DMS114 treated with DMSO at 0.1 percent for 48 hours (cell line): Measurements from ENCODE around the gene LAMTOR2.
A peak's percentile ranks its signal among the peaks of the same experiment; 100 is the strongest.

ENCODE experiments used
- DNase-seq: peaks from one replicate; lab custom pipeline; 2025; ENCODE audit not compliant: unreplicated experiment; lab: John Stamatoyannopoulos, UW

LAMTOR2 gene

DNA sequence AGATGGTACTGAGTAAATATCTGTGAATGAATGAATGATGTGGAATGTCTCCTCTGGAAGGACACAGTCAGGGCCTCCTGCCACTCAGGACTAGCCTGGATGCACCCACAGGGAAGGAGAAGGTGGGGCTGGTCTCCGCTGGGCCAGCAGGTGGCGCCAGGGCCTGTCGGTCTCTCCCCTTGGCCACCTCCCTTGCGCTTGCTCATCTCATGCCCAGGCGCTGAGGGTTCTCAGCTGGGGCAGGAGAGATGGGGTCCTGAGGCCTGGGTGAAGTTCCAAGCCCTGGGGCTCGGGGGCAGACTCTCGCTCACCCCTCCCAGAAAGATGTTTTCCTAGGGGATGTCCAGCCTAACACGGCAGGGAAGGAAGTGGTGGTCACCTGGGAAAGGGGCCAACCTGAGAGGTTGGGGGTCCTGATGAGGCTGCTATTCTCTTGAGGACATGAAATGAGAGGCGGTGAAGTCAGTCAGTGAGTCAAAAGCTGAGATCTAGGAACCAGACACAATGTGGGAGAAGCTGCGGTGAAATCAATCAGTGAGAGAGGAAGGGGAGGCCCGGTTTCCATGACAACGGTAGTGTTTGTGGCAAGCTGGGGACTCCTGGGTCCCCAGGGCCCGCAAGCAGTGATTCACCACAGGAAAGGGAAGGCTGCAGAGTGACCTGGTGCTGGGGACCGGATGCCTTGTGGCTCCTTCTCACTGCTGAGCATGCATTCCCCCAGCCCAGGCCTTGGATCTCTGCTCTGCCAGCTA lies 42.2 kb downstream of the LAMTOR2 start:
- peak; percentile 77 for DNase-seq

DNA sequence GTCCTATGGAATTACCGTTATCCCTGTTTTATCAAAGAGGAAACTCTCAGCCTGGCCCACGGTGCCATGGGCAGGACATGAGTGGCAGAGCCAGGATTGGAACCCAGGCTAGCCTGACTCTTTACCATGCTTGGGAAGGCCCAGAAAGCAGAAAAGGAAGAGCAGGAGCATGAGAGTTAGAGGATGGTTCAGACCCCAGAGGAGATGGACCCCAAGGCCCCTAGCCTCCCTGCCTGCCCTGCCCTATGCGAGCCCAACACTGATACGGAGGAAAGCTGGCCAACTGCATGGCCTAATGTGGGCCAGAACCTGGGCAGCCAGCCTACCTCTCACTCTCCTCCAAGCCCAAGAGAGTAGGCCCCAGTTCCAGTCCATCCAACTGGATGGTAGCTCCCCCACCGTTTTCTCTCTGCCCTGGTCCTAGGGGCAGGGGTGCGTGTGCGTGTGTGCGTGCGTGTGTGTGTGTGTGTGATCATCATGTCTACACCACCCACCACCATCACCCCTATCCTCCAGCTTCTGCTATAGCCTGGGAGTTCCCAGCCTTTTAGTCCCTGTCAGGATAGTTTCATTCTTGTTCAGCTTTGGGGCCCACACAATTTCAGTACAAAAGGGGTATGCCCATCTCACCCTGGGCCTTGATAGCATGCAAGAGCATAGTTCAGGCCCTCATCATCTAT lies 43.1 kb downstream of the LAMTOR2 start:
- DNase-seq, result no peak

DNA sequence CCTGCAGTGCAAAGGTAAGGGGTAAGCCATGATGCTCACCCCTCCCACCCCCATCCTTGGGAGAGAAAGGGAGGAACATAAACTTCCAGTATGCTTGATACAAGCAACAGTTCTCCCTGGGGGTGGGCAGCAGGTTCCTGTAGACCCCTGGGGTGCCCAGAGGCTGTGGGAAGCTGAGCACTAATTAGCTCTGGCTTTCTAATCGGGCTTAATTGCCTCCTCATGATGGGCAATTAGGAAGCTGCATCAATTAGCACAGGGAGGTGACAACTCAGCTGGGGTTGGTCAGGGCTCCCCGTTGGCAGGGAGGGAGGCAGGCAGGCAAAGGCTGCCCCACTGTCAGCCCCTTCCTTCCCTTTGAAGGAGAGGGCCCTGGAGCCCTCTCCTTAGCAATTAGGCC lies 44.2 kb downstream of the LAMTOR2 start:
- DNase-seq, result no peak

DNA sequence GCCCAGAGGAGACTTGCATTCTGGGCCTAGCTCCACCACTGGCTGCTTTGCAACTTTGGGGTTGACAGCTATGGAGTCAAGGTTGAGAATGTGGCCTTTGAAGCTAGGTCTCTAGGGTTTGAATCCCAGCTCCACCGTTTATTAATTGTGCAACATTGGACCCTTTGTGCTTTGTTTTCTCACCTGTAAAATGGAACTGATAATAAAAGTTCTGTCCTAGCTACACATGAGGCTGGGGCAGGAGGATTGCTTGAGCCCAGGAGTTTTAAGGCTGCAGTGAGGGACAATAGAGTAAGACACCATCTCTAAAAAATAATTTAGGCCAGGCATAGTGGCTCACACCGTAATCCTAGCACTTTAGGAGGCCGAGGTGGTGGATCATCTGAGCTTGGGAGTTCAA lies 44.7 kb downstream of the LAMTOR2 start:
- no peak for DNase-seq

DNA sequence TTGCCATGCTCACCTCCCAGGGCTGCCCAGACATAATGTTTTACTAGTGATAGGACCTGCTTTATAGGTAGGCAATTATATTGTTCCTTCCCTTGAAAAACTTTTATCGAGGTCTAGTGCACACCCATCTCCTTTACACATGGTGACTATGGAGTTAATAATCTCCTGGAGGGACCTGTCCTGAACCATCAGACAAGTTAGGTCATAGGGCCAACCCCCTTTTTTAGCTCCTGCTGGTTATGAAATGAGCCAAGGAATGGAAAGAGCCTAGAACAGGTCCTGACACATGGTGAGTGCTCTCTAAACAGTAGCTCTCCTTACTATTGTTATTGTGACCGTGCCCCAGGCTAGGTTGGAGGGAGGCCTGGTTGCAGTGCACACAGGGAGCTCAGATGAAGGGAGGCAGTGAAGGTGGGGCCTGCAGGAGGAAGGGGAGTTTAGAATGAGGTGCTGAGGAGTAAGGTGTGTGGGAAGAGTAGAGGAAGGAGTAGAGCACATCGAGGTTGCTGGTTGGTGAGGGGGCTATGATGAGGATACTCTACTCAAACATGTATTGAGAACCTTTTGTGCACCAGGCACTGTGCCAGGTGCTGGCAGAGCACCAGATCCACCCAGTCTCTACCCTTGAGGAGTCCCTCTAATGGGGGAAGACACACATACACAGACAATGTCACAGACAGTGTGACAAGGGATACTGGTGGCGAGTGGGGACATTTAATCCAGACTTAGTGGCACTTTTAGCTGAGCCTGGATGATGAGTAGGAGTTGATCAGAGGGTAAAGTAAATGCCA lies 45.8 kb downstream of the LAMTOR2 start:
- DNase-seq, result no peak

DNA sequence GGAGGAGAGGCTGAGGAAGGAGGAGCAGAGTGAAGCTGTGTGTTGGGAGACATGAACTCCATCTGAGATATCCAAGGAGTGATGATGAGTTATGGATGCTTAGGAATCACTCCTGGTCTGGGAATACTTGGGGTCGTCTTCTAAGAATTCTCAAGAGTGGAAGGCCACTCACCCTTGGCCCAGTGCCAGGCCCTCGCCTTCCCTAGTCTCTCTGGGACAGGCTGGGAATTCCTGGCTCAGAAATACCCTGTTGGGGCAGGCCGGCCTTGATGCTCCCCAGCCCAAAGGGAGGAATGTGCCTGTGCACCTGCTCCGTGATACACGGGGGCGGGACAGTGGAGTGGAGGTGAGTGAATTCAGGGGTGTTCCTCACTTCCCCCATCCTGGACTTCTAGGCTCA lies 47.3 kb downstream of the LAMTOR2 start:
- no peak for DNase-seq

DNA sequence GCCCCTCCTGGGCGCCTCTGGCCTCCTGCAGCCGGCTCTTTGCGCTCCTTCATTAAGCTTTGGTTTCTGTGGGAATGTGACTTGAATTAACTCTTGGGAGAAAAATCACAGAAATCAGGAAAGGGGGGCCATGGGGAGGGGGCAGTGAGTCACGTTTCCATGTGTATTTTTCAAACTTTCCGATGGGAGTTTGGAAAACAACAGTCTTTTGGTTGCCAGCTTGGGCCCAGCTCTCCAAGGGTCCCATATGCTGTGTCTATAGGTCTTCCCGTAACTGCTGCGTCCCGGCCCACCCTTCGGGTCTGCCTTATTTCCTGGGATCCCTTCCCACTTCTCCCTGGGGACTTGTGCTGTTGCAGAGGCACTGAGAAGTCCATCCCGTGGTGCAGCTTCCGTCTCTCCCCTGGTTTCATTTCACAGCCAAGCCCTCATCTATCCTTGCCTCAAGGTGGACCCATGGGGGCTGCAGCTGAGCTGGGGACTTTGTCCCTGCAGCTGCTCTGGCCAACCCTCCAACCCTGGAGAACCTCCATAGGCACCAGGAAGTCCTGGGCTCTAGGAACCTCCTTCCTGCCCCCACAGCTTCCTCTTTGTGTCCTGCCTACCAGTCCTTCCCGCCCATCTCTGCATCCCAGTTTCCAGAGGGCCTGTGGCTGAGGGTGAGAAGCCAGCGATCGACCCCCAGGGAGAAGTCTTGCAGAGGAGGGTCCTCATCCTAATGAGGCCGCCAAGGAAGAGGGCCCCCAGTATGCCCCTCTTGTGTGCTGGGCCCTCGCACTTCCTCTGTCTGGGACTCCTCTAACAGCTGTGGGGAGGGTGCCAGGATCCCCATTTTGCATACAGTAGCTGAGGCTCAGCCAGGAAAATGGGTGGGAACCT lies 48.3 kb downstream of the LAMTOR2 start:
- no peak for DNase-seq

DNA sequence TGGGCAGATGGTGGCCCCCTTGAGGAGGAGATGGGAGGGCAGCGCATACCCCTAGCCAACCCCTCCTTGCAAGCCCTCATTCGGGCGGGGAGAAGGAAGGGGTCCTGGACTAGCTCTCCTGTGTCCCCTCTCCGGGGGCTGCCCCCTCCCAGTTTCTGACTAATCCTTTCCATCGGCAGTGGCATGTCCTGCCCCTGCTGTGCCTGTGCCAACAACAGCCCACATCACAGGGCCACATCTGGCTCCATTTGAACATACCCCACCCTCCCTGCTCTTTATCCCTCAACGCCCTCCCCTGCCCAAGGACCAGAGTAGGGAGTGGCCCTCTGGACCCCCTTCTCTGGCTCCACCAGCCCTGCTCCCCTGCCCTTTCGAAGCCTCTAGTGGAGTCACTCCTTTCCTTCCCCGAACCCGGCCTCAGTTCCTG lies 49.0 kb downstream of the LAMTOR2 start:
- no peak for DNase-seq

DNA sequence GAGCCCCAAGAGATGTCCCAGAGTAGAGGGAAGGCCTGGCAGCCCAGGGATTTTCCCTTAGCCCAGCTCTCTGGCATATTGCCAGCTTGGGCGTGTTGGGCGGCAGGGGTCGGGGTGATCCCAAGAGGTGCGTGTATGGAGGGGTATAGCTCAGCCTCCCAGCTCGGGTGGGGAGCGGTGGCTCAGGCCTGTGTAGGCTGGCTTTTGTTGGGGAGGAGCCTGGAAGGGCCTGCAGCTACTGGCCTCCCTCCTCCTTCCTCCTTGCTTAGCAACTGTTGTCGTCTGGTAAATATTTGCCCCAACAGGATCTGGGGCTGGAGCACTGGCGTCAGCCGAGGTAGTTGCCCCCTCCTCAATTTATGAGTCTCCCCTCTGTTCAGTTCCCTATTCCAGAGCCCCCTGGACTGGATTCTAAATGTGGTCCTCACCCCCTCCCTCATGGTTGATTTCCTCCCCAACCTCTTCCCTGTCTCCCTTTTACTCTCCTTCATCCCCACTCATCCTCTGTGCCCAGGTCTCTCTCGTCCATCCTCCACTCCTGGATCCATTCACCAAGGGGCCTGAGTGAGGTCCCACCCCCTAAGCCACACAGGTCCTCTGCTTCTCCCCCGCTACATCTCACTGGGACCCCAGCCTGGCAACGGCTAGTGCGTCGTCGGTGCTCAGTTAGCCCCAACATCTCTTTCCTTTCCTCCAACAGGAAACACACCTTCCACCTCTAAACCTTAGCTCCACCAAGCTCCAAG lies 49.7 kb downstream of the LAMTOR2 start:
- DNase-seq, result no peak

DNA sequence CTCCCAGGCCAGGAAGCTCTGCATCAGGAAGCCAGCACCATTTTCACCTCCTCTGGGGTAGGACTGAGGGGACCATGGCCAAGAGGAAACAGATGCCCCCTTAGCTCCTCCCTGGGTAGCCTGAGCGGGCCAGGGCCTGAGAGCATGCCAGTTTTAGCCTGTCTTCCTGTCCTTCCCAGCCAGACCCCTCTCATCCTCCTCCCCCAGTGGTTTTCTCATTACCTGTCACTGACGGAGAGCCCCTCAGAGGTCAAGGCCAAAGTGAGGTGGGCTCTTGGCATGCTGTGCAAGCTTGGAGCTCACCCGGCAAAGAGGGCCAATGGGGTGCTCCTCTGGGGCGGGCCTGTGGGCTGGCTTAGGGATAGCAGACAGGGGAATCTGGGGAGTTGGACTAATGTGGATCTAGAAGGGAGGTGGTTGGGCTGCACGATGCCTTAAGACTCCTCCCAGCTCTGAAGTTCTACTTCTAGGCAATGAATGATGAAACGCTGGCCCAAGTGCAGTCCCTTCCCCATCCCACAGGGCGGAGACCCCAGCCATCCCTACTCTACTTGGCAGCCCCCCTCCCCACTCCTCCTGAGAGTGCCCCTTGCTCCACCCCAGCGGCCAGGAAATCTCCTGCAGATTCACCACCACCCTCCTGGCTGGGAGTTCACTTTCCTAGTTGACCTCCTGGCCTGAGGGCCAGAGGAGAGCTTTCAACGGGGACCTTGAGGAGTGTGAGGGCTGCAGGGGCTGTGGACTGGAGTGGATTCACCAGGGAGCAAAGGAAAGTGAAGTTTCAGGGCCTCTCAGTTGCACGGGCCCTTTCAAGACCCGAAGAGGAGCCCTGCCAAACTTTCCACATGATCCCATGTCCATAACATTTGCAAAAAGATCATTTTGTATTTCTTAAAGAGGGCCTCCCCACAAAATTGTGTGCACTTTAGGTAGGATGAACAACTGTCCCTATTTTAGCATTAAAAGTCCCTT lies 50.6 kb downstream of the LAMTOR2 start:
- DNase-seq, result no peak

DNA sequence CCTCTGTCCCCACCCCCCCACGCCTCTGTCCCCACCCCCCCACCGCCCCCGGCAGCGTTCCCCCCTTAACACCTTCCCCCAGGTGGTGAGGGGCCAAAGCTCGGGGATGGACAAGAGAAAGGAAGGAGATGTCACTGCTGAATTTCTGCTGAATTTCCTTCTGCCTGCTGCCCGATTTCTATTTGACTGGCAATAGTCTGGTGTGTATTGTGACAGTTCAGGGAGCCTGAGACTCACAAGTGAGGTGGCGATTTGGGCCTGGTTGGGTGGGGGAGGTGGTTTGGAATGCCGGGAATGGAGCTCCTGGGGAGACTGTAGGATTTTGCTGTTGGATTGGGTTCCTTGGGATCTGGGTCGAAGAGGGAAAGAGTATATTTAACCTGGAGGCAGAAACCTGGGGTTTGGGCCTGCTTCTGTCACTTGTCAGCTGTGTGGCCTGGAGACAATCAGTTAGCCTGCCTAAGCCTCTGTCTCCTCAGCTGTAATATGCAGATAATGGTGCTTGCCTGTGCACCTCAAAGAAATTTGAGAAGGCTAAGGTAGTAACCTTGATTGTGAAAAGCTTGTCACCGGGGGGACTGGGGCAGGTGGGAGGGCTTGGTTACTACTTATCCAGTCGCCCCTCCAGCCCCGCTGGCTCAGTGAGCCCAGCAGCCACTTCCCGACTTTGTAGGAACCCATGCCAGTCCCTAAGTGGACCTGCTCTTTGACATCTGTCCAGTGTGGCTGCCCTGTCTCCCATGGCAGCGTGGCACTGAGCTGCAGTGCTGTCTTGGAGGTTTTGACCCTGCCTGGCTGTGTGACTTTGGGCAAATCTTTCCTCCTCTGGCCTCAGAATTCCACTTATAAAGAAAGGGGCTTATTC lies 52.3 kb downstream of the LAMTOR2 start:
- no peak for DNase-seq

DNA sequence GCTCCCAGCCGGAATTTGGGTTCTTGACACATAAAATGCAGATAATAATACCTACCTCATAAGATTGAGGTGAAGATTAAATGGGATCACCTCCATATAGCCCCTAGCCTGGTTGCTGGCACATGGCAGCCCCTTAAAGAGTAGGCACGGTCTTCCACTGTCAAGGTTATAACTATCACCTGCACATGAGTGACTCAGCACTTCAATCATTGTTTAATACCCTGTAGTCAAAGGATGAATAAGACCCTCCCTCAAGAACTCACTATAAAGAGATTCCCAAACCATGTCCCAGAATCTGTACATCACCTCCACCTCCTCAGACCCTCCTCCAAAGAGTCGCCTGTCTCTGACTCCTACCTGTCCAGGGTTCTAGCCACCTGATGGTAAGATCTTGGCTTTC lies 53.5 kb downstream of the LAMTOR2 start:
- DNase-seq, result no peak
